ENCODE results near the gene TRIM26. TPM values are rescaled to one million over a fixed set of nuclear protein-coding genes. Genes with fewer than 3 reads are reported as not detected.

The TRIM26 gene
- total RNA-seq, 1 donor from 2014 or later: 52.9 TPM

- TF ChIP-seq CTCF (IDR thresholded peaks at IDR 0.05; ENCODE audit: unreplicated experiment): no peak
- no peaks in the 10 kb centered on the region for H3K9me3 Mint-ChIP-seq (ENCODE audit: low read depth)
- no peak for DNase-seq (ENCODE audit: low spot score, unreplicated experiment)
- no peak overlapping the region for H3K4me3 Mint-ChIP-seq (ENCODE audit: low read depth)
- no peak overlapping the region for H3K27ac Mint-ChIP-seq
- peaks cover 61% of the 10 kb centered on the region for H3K27me3 Mint-ChIP-seq
- H3K4me1 Mint-ChIP-seq (ENCODE audit: low read depth): no peaks in the 10 kb centered on the region
- no peaks in the 10 kb centered on the region for H3K36me3 Mint-ChIP-seq (ENCODE audit: insufficient read depth)
These were observed 76.5 kb downstream of the TRIM26 start for GRCh38 chr6:30136570-30137286.

- peaks cover 61% of the 10 kb centered on the region for H3K27me3 Mint-ChIP-seq
- no peaks in the 10 kb centered on the region for H3K36me3 Mint-ChIP-seq (ENCODE audit: insufficient read depth)
- H3K4me1 Mint-ChIP-seq (ENCODE audit: low read depth): peaks cover 1% of the 10 kb centered on the region
- DNase-seq (ENCODE audit: low spot score, unreplicated experiment): no peak
- H3K27ac Mint-ChIP-seq: no peak within 1 kb of the TSS
- H3K4me3 Mint-ChIP-seq (ENCODE audit: low read depth): no peak within 1 kb of the TSS
- H3K9me3 Mint-ChIP-seq (ENCODE audit: low read depth): no peaks in the 10 kb centered on the region
- TF ChIP-seq CTCF (IDR thresholded peaks at IDR 0.05; ENCODE audit: unreplicated experiment): no peak
These were observed 77.4 kb downstream of the TRIM26 start, which contains the start of gene TRIM40 for GRCh38 chr6:30135757-30136156. TSS of gene TRIM40 (plus strand) at chr6:30136140. CDS start at chr6:30137037, 897 bp downstream.

- H3K4me3 Mint-ChIP-seq (ENCODE audit: low read depth): no peak overlapping the region
- no peak for TF ChIP-seq CTCF (IDR thresholded peaks at IDR 0.05; ENCODE audit: unreplicated experiment)
- no peak for DNase-seq (ENCODE audit: low spot score, unreplicated experiment)
- peaks cover 63% of the 10 kb centered on the region for H3K27me3 Mint-ChIP-seq
- H3K9me3 Mint-ChIP-seq (ENCODE audit: low read depth): no peaks in the 10 kb centered on the region
- H3K36me3 Mint-ChIP-seq (ENCODE audit: insufficient read depth): no peaks in the 10 kb centered on the region
- H3K27ac Mint-ChIP-seq: no peak overlapping the region
- H3K4me1 Mint-ChIP-seq (ENCODE audit: low read depth): peaks cover 1% of the 10 kb centered on the region
These were observed 78.1 kb downstream of the TRIM26 start for GRCh38 chr6:30135147-30135546.

Other genes starting within 250 kb of the TRIM26 start
- gene POLR1H, start 152.1 kb downstream of the TRIM26 start, total RNA-seq: 23.0 and 27.3 TPM in 2 replicates
- 45.1 and 48.4 TPM in 2 replicates for gene PPP1R11, start 146.2 kb downstream of the TRIM26 start, total RNA-seq
- not detected in 2 replicates for gene RNF39, start 137.6 kb downstream of the TRIM26 start, total RNA-seq
- not detected in 2 replicates for gene TRIM31, start 100.3 kb downstream of the TRIM26 start, total RNA-seq
- not detected in 2 replicates for gene TRIM40, start 77.3 kb downstream of the TRIM26 start, total RNA-seq
- not detected in 2 replicates for gene TRIM10, start 52.2 kb downstream of the TRIM26 start, total RNA-seq
- not detected in 2 replicates for gene TRIM15, start 49.9 kb downstream of the TRIM26 start, total RNA-seq
- 17.9 TPM in 2 replicates for gene TRIM39, start 113.5 kb upstream of the TRIM26 start, total RNA-seq
- gene RPP21, start 131.8 kb upstream of the TRIM26 start, total RNA-seq: 53.7 and 59.4 TPM in 2 replicates